Endothelial cell of umbilical vein (primary cell): Measurements from ENCODE around the gene RUNX2. TPM values are rescaled to one million over a fixed set of nuclear protein-coding genes. Genes with fewer than 3 reads are reported as not detected.

Source experiments
- BruUV-seq: library from RNA; stranded (reverse); fragments of 400-500 nt; replicated peaks from 2 replicates; lab custom pipeline; 2021; lab: Mats Ljungman, UMichigan
- CTCF ChIA-PET: fragments of 300-600, 350-600 bp; sonication (Branson Sonifier 250); formaldehyde crosslinking; loops from one replicate; lab custom pipeline; 2021; ENCODE audit warnings: antibody characterized with exemption, inconsistent platforms; lab: Charles Lee
- POLR2A ChIA-PET: fragments of 300-600, 350-600 bp; sonication (Branson Sonifier 250); formaldehyde crosslinking; loops from one replicate; lab custom pipeline; 2021; ENCODE audit warnings: antibody characterized with exemption, inconsistent platforms; lab: Charles Lee
- DNase-seq: peaks from one replicate; pipeline ENCODE4 v3.0.0-alpha.2; 2011; ENCODE audit warnings: low read depth, low spot score
- FAIRE-seq: peaks from 2 replicates; lab custom pipeline; 2011; peaks lifted over from hg19 to GRCh38; lab: Jason Lieb, UNC
- H2AFZ ChIP-seq: 2 replicates; pipeline ENCODE4 v1.6.0; 2012; ENCODE audit warnings: low read depth, low read length, control low read depth, inconsistent platforms
- H3K27ac ChIP-seq: 2 replicates; pipeline ENCODE4 v1.5.1; 2011; ENCODE audit warnings: low read depth, mild to moderate bottlenecking, control low read depth, low read length, moderate library complexity; ENCODE audit not compliant: insufficient read depth
- H3K27me3 ChIP-seq, 2 experiments: 2 replicates each; pipeline versions ENCODE4 v1.6.0 to v1.6.1; 2011; ENCODE audit warnings: low read length in 2 of 2, mixed read lengths in 1 of 2; ENCODE audit not compliant: control insufficient read depth in 2 of 2, insufficient read depth in 2 of 2
- H3K36me3 ChIP-seq, 2 experiments: 2 replicates in 1 of 2; 3 replicates in 1 of 2; pipeline ENCODE4 v1.5.1; 2011; ENCODE audit warnings: low read length in 2 of 2, mild to moderate bottlenecking in 1 of 2, moderate library complexity in 1 of 2; ENCODE audit not compliant: control insufficient read depth in 2 of 2, insufficient read depth in 2 of 2; ENCODE audit errors: extremely low read depth in 1 of 2
- H3K4me1 ChIP-seq: 3 replicates; pipeline ENCODE4 v1.5.1; 2011; ENCODE audit warnings: mild to moderate bottlenecking, low read length; ENCODE audit not compliant: control insufficient read depth, insufficient read depth; ENCODE audit errors: extremely low read depth
- H3K4me2 ChIP-seq: 2 replicates; pipeline ENCODE4 v1.6.1; 2011; ENCODE audit warnings: low read length, control low read depth, mixed read lengths; ENCODE audit not compliant: insufficient read depth
- H3K4me3 ChIP-seq, 3 experiments: fragments of 200-600 bp in 1 of 3; sonication (generic), shearing (Covaris generic) in 1 of 3; replicated peaks in 1 of 3; 2 replicates each; pipeline ENCODE4 v1.5.1; 2011 to 2016; ENCODE audit warnings: control low read depth in 3 of 3, low read length in 3 of 3, mild to moderate bottlenecking in 2 of 3, inconsistent platforms in 1 of 3, low read depth in 1 of 3, moderate library complexity in 1 of 3; ENCODE audit not compliant: insufficient read depth in 1 of 3
- H3K79me2 ChIP-seq: 2 replicates; pipeline ENCODE4 v1.6.0; 2012; ENCODE audit warnings: low read length, inconsistent platforms; ENCODE audit not compliant: control insufficient read depth, insufficient read depth
- H3K9ac ChIP-seq: replicated peaks from 2 replicates; pipeline ENCODE3; 2011; ENCODE audit warnings: low read length, control low read depth; ENCODE audit not compliant: insufficient read depth; ENCODE audit errors: extremely low read depth
- H3K9me1 ChIP-seq: replicated peaks from 3 replicates; pipeline ENCODE4 v1.6.0; 2011; ENCODE audit warnings: mild to moderate bottlenecking, low read length; ENCODE audit not compliant: control insufficient read depth, insufficient read depth; ENCODE audit errors: extremely low read depth
- H3K9me3 ChIP-seq: replicated peaks from 2 replicates; pipeline ENCODE4 v1.5.1; 2012; ENCODE audit warnings: low read length, inconsistent platforms; ENCODE audit not compliant: control insufficient read depth, insufficient read depth
- H4K20me1 ChIP-seq: replicated peaks from 2 replicates; pipeline ENCODE3; 2011; ENCODE audit warnings: mild to moderate bottlenecking, low read length; ENCODE audit not compliant: control insufficient read depth, insufficient read depth; ENCODE audit errors: extremely low read depth
- EZH2 ChIP-seq: IDR thresholded peaks from 2 replicates; pipeline ENCODE4 v1.6.1; 2012; ENCODE audit warnings: borderline replicate concordance, low read depth, mild to moderate bottlenecking, moderate library complexity, low read length, inconsistent platforms; ENCODE audit not compliant: severe bottlenecking
- FOS ChIP-seq: IDR thresholded peaks from 2 replicates; pipeline ENCODE4 v1.6.1; 2011; ENCODE audit warnings: mild to moderate bottlenecking, low read length, moderate library complexity, borderline replicate concordance; ENCODE audit not compliant: insufficient read depth
- GATA2 ChIP-seq: IDR thresholded peaks from 2 replicates; pipeline ENCODE4 v1.7.0; 2011; ENCODE audit warnings: low read depth, mild to moderate bottlenecking, moderate library complexity, mixed read lengths, low read length; ENCODE audit not compliant: insufficient read length, insufficient read depth
- JUN ChIP-seq: IDR thresholded peaks from 2 replicates; pipeline ENCODE4 v1.6.1; 2011; ENCODE audit warnings: borderline replicate concordance, low read depth; ENCODE audit not compliant: insufficient read length, insufficient read depth
- MYC ChIP-seq: IDR thresholded peaks from one replicate; pipeline ENCODE4 v1.6.1; 2011; ENCODE audit warnings: mild to moderate bottlenecking, low read depth, low read length
- POLR2A ChIP-seq: IDR thresholded peaks from 2 replicates; pipeline ENCODE4 v1.6.1; 2012; ENCODE audit warnings: low read depth, mild to moderate bottlenecking, control low read depth, low read length
- POLR2AphosphoS5 ChIP-seq: IDR thresholded peaks from 2 replicates; pipeline ENCODE4 v1.6.1; 2012; ENCODE audit warnings: low read depth, mild to moderate bottlenecking, control low read depth, low read length, moderate library complexity; ENCODE audit not compliant: insufficient read depth
- dilution Hi-C: fragments of 300-500 bp; cut with MboI; formaldehyde crosslinking; loops from one replicate; pipeline ENCODE4 v1.15.0; 2019; ENCODE audit warnings: low sequenced_read_pairs; ENCODE audit not compliant: extremely low pct_ligation_motif_present
- intact Hi-C: fragments of 100-400 bp; cut with micrococcal nuclease; formaldehyde crosslinking; loops from one replicate; pipeline ENCODE4 v1.10.0; 2022
- polyA plus RNA-seq, 4 experiments: library from polyadenylated mRNA; depleted of rRNA in 3 of 4; stranded (reverse) in 3 of 4; unstranded in 1 of 4; fragments of >200 nt; gene quantifications; 2 replicates each; pipeline versions ENCODE4 v1.2.1 to v1.2.3, GENCODE V29; 2011 to 2012; ENCODE audit warnings: missing spikeins in 1 of 4
- total RNA-seq: library from RNA; stranded (reverse); gene quantifications from 2 replicates; pipeline ENCODE4 v1.2.3, GENCODE V29; 2021
- TF ChIP-seq, protein P1 (sequence below), 2 donors: IDR thresholded peaks; 1 replicate in 1 of 2; 2 replicates in 1 of 2; pipeline ENCODE4 v1.5.1; 2011; ENCODE audit warnings: low read length in 2 of 2, mild to moderate bottlenecking in 2 of 2, moderate library complexity in 2 of 2, control low read depth in 1 of 2, inconsistent platforms in 1 of 2, low read depth in 1 of 2; ENCODE audit not compliant: insufficient read depth in 1 of 2; ENCODE audit errors: extremely low read depth in 1 of 2
- TF ChIP-seq, protein P2 (sequence below): IDR thresholded peaks from 2 replicates; pipeline ENCODE4 v1.6.1; 2011; ENCODE audit not compliant: insufficient read depth, insufficient read length

RUNX2 gene
- total and polyA plus RNA-seq, 2 donors (not counting 3 experiments of a cell fraction or from before 2014, with no cell fraction given), result 0.06 TPM; not detected in 1

DNA sequence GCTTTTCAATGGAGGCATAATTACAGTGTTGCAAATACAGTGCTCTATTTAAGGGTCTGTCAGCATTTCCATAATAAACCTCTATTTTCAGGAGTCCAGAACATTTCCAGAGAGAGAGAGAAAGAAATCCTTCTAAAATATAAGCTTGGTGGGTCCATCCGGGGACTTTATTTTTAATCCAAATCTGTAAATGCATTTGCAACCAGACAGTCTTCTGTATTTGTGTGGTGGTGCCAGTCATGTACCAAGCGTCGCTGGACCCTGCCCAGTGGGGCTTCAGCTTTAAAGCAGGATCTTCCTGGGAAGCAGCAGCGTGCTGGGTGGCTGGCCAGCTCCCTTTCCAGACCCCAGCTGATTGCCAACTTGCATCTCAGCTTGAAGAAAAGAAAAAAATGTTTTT, 306.1 kb downstream of the RUNX2 start:
- intact Hi-C loops (no loop called here), dilution Hi-C loops (no loop called here)
- FAIRE-seq (no peak), DNase-seq (no peak)
- H3K4me3 ChIP-seq, result no peak overlapping the region
- no peak overlapping the region for H2AFZ ChIP-seq
- ChIA-PET POLR2A (no interaction called here), CTCF (interaction anchor here (1.3 kb wide), 1 partner anchor 80 kb away, joined by 4 read pairs; no protein-coding TSS in a partner anchor)
- BruUV-seq, result no TSS peak
- no peaks in the 10 kb centered on the region for H4K20me1 ChIP-seq
- no peaks in the 10 kb centered on the region for H3K36me3 ChIP-seq
- no peak overlapping the region for H3K4me2 ChIP-seq
- H3K9me3 ChIP-seq, result no peaks in the 10 kb centered on the region
- no peak overlapping the region for H3K27ac ChIP-seq
- H3K9me1 ChIP-seq, result no peaks in the 10 kb centered on the region
- H3K27me3 ChIP-seq, result peaks cover 9% of the 10 kb centered on the region in 2 experiments
- H3K4me1 ChIP-seq, result no peaks in the 10 kb centered on the region
- TF ChIP-seq MYC (no peak), GATA2 (no peak), FOS (no peak), JUN (no peak)
- TF ChIP-seq, protein P1, sequence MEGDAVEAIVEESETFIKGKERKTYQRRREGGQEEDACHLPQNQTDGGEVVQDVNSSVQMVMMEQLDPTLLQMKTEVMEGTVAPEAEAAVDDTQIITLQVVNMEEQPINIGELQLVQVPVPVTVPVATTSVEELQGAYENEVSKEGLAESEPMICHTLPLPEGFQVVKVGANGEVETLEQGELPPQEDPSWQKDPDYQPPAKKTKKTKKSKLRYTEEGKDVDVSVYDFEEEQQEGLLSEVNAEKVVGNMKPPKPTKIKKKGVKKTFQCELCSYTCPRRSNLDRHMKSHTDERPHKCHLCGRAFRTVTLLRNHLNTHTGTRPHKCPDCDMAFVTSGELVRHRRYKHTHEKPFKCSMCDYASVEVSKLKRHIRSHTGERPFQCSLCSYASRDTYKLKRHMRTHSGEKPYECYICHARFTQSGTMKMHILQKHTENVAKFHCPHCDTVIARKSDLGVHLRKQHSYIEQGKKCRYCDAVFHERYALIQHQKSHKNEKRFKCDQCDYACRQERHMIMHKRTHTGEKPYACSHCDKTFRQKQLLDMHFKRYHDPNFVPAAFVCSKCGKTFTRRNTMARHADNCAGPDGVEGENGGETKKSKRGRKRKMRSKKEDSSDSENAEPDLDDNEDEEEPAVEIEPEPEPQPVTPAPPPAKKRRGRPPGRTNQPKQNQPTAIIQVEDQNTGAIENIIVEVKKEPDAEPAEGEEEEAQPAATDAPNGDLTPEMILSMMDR (IDR thresholded peaks at IDR 0.05; ENCODE audit: extremely low read depth in 1 of 2, insufficient read depth in 1 of 2, low read depth in 1 of 2, low read length in 2 of 2), result no peak
- H3K79me2 ChIP-seq, result no peaks in the 10 kb centered on the region
- no peak overlapping the region for H3K9ac ChIP-seq

DNA sequence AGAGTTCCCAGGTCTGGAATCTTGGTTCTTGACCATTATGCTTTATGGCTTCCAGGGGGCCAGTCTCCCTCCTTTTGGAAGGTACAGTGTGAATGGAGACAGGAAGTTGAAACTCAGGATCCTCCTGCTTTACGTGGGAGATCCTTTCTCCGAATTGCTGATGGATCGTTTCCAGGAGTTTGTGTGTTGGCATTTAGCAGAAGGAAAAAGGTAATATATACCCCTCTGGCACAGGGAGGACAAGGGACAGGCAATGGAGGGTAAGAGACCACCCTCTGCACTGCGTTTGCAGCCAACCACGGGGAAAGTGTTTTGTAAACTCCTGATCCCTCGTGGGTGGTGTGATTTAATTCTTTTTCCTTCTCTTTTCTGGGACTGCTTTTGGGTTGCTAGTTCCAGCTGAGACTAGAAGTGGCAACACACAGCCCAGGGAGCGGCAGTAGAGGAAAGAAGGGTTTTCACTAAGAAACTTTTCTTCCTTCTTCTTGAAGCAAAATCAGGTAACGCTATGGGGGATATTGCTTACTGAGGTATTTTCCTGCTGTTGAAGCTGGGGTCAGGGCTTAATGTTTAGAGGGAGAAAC, 307.2 kb downstream of the RUNX2 start:
- peaks cover 7 to 10% of the 10 kb centered on the region in 2 experiments for H3K27me3 ChIP-seq
- no peaks in the 10 kb centered on the region for H3K9me1 ChIP-seq
- DNase-seq (no peak), FAIRE-seq (no peak)
- no peak overlapping the region for H3K9ac ChIP-seq
- dilution Hi-C loops, result no loop called here
- BruUV-seq, result no TSS peak
- no peaks in the 10 kb centered on the region for H3K36me3 ChIP-seq
- H3K9me3 ChIP-seq, result no peaks in the 10 kb centered on the region
- ChIA-PET CTCF (no interaction called here), POLR2A (no interaction called here)
- intact Hi-C loops, result no loop called here
- TF ChIP-seq POLR2AphosphoS5 (no peak), GATA2 (no peak), EZH2 (no peak), JUN (no peak), POLR2A (no peak), FOS (no peak), MYC (no peak)
- TF ChIP-seq, protein P2, sequence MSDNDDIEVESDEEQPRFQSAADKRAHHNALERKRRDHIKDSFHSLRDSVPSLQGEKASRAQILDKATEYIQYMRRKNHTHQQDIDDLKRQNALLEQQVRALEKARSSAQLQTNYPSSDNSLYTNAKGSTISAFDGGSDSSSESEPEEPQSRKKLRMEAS, result no peak
- TF ChIP-seq, protein P1 (IDR thresholded peaks at IDR 0.05; ENCODE audit: extremely low read depth in 1 of 2, insufficient read depth in 1 of 2, low read depth in 1 of 2, low read length in 2 of 2), result no peak
- no peak overlapping the region for H3K27ac ChIP-seq
- no peak overlapping the region for H3K4me3 ChIP-seq
- no peaks in the 10 kb centered on the region for H4K20me1 ChIP-seq
- no peak overlapping the region for H3K4me2 ChIP-seq
- no peaks in the 10 kb centered on the region for H3K79me2 ChIP-seq
- H3K4me1 ChIP-seq, result no peaks in the 10 kb centered on the region
- H2AFZ ChIP-seq, result no peak overlapping the region
